Measurements from ENCODE around the gene MACROD1.

The MACROD1 gene

GRCh38 chr11:64020976-64021756 is 144.7 kb downstream of the MACROD1 start:
- H3K4me3 ChIP-seq (ENCODE audit: low read depth, low read length) = no peak overlapping the region

- no peak overlapping the region for H3K4me3 ChIP-seq (ENCODE audit: low read depth, low read length)
Measured at GRCh38 chr11:64019106-64020037, 146.5 kb downstream of the MACROD1 start.

- no peak overlapping the region for H3K4me3 ChIP-seq (ENCODE audit: low read depth, low read length)
Measured at GRCh38 chr11:64018310-64018709, 147.6 kb downstream of the MACROD1 start.

GRCh38 chr11:64017945-64018224 is 148.0 kb downstream of the MACROD1 start:
- no peak overlapping the region for H3K4me3 ChIP-seq (ENCODE audit: low read depth, low read length)

- no peak overlapping the region for H3K4me3 ChIP-seq (ENCODE audit: low read depth, low read length)
Measured at GRCh38 chr11:64015935-64016845, 149.7 kb downstream of the MACROD1 start.

GRCh38 chr11:64015510-64015909 is 150.4 kb downstream of the MACROD1 start:
- no peak overlapping the region for H3K4me3 ChIP-seq (ENCODE audit: low read depth, low read length)

- H3K4me3 ChIP-seq (ENCODE audit: low read depth, low read length) = no peak overlapping the region
Measured at GRCh38 chr11:64014356-64014755, 151.6 kb downstream of the MACROD1 start.

GRCh38 chr11:64013141-64013896 is 152.6 kb downstream of the MACROD1 start:
- H3K4me3 ChIP-seq (ENCODE audit: low read depth, low read length) = no peak overlapping the region

- H3K4me3 ChIP-seq (ENCODE audit: low read depth, low read length) = no peak overlapping the region
Measured at GRCh38 chr11:64011371-64011770, 154.5 kb downstream of the MACROD1 start.

GRCh38 chr11:64010783-64011182 is 155.1 kb downstream of the MACROD1 start:
- no peak overlapping the region for H3K4me3 ChIP-seq (ENCODE audit: low read depth, low read length)

GRCh38 chr11:64009710-64010109 is 156.2 kb downstream of the MACROD1 start:
- H3K4me3 ChIP-seq (ENCODE audit: low read depth, low read length) = no peak overlapping the region

GRCh38 chr11:64008914-64009633 is 156.8 kb downstream of the MACROD1 start:
- H3K4me3 ChIP-seq (ENCODE audit: low read depth, low read length) = no peak overlapping the region

GRCh38 chr11:64008283-64008913 is 157.5 kb downstream of the MACROD1 start:
- no peak overlapping the region for H3K4me3 ChIP-seq (ENCODE audit: low read depth, low read length)

GRCh38 chr11:64007629-64008282 is 158.2 kb downstream of the MACROD1 start:
- no peak overlapping the region for H3K4me3 ChIP-seq (ENCODE audit: low read depth, low read length)

- no peak overlapping the region for H3K4me3 ChIP-seq (ENCODE audit: low read depth, low read length)
Measured at GRCh38 chr11:64007160-64007628, 158.7 kb downstream of the MACROD1 start.

- H3K4me3 ChIP-seq (ENCODE audit: low read depth, low read length) = no peak overlapping the region
Measured at GRCh38 chr11:64006398-64006797, 159.5 kb downstream of the MACROD1 start.

- no peak overlapping the region for H3K4me3 ChIP-seq (ENCODE audit: low read depth, low read length)
Measured at GRCh38 chr11:64005691-64006090, 160.2 kb downstream of the MACROD1 start.

GRCh38 chr11:64004590-64004984 is 161.3 kb downstream of the MACROD1 start:
- no peak overlapping the region for H3K4me3 ChIP-seq (ENCODE audit: low read depth, low read length)

Data from iPS-11a (cell line).